Common myeloid progenitor, CD34-positive (primary cell): Measurements from ENCODE around the gene HPGDS.

Experiments
- CTCF ChIA-PET: fragments of 350-600 bp; sonication (Branson Sonifier 250); formaldehyde crosslinking; loops from one replicate; lab custom pipeline; 2021; ENCODE audit warnings: antibody characterized with exemption; lab: Charles Lee
- POLR2A ChIA-PET: fragments of 350-600 bp; sonication (Branson Sonifier 250); formaldehyde crosslinking; loops from one replicate; lab custom pipeline; 2021; ENCODE audit warnings: antibody characterized with exemption; lab: Charles Lee
- DNase-seq, 3 donors: peaks; one replicate each; pipeline versions ENCODE4 v3.0.0 to v3.0.0-alpha.2; 2013
- H3K27ac ChIP-seq, 2 experiments: 1 replicate in 1 of 2; 2 replicates in 1 of 2; pipeline ENCODE4 v1.7.0; 2013; ENCODE audit warnings: inconsistent platforms in 2 of 2, low read length in 2 of 2, mild to moderate bottlenecking in 2 of 2, low read depth in 1 of 2, moderate library complexity in 1 of 2; ENCODE audit not compliant: severe bottlenecking in 2 of 2, insufficient read depth in 1 of 2, poor library complexity in 1 of 2
- H3K27me3 ChIP-seq, 5 experiments: replicated peaks in 2 of 5; 1 replicate in 3 of 5; 2 replicates in 2 of 5; pipeline versions ENCODE4 v1.6.1 to v1.7.0; 2013; ENCODE audit warnings: low read length in 4 of 5, mild to moderate bottlenecking in 2 of 5, moderate library complexity in 2 of 5, inconsistent platforms in 1 of 5; ENCODE audit not compliant: insufficient read depth in 5 of 5, control insufficient read depth in 4 of 5
- H3K36me3 ChIP-seq, 4 experiments: 1 replicate in 2 of 4; 2 replicates in 2 of 4; pipeline versions ENCODE4 v1.6.1 to v1.7.0; 2013; ENCODE audit warnings: low read length in 3 of 4, control low read depth in 1 of 4, mild to moderate bottlenecking in 1 of 4; ENCODE audit not compliant: control insufficient read depth in 4 of 4, insufficient read depth in 4 of 4
- H3K4me1 ChIP-seq, 4 experiments: 1 replicate in 3 of 4; 2 replicates in 1 of 4; pipeline versions ENCODE4 v1.6.1 to v1.7.1; 2013; ENCODE audit warnings: low read length in 3 of 4, mild to moderate bottlenecking in 3 of 4, control low read depth in 1 of 4, inconsistent platforms in 1 of 4, moderate library complexity in 1 of 4; ENCODE audit not compliant: control insufficient read depth in 4 of 4, insufficient read depth in 4 of 4; ENCODE audit errors: control extremely low read depth in 1 of 4
- H3K4me3 ChIP-seq, 7 experiments: 1 replicate in 4 of 7; 2 replicates in 3 of 7; pipeline versions ENCODE4 v1.5.1 to v1.7.0; 2013; ENCODE audit warnings: mild to moderate bottlenecking in 7 of 7, low read length in 6 of 7, moderate library complexity in 6 of 7, inconsistent platforms in 2 of 7, low read depth in 2 of 7, control low read depth in 1 of 7; ENCODE audit not compliant: insufficient read depth in 4 of 7, control insufficient read depth in 1 of 7; ENCODE audit errors: extremely low read depth in 1 of 7
- H3K9me3 ChIP-seq, 5 experiments: 1 replicate in 4 of 5; 2 replicates in 1 of 5; pipeline versions ENCODE4 v1.6.1 to v1.7.1; 2013; ENCODE audit warnings: low read length in 4 of 5, mild to moderate bottlenecking in 2 of 5, inconsistent platforms in 1 of 5, low read depth in 1 of 5, moderate library complexity in 1 of 5; ENCODE audit not compliant: control insufficient read depth in 4 of 5, insufficient read depth in 2 of 5; ENCODE audit errors: control extremely low read depth in 1 of 5
- WGBS: methylation state at CpG from one replicate; pipeline ENCODE4 v1.1.5; 2013; ENCODE audit not compliant: insufficient coverage; 5-methylcytosine and 5-hydroxymethylcytosine counted together

Gene HPGDS

GRCh38 chr4:94377294-94377693 lies 34.7 kb upstream of the HPGDS start:
- no CpG with 5 or more reads among the region's 2 CpGs for WGBS
- H3K36me3 ChIP-seq: no peaks in the 10 kb centered on the region
- POLR2A ChIA-PET: no interaction called here
- CTCF ChIA-PET: interaction anchor here (0.6 to 1.5 kb wide), 7 partner anchors 13 to 230 kb away, joined by 3 to 4 read pairs (median 3); no protein-coding TSS in a partner anchor
- no peaks in the 10 kb centered on the region for H3K4me1 ChIP-seq
- no peak for DNase-seq
- H3K27me3 ChIP-seq: no peaks in the 10 kb centered on the region
- peaks cover 0 to 3% (median 0%) of the 10 kb centered on the region in 5 experiments for H3K9me3 ChIP-seq
- H3K27ac ChIP-seq: no peak overlapping the region
- H3K4me3 ChIP-seq: no peak overlapping the region

GRCh38 chr4:94375364-94375763 lies 32.7 kb upstream of the HPGDS start:
- Histone ChIP-seq H3K27me3 (no peaks in the 10 kb centered on the region), H3K4me3 (no peak overlapping the region), H3K4me1 (no peaks in the 10 kb centered on the region), H3K36me3 (no peaks in the 10 kb centered on the region), H3K27ac (no peak overlapping the region), H3K9me3 (peaks cover 0 to 3% (median 0%) of the 10 kb centered on the region in 5 experiments)
- POLR2A ChIA-PET: no interaction called here
- no peak for DNase-seq
- CTCF ChIA-PET: no interaction called here
- 100% methylated on average over 3 of the region's 3 CpGs for WGBS

GRCh38 chr4:94373752-94374151 lies 31.1 kb upstream of the HPGDS start:
- POLR2A ChIA-PET: no interaction called here
- Histone ChIP-seq H3K4me1 (no peaks in the 10 kb centered on the region), H3K9me3 (no peaks in the 10 kb centered on the region), H3K36me3 (no peaks in the 10 kb centered on the region), H3K4me3 (no peak overlapping the region), H3K27ac (no peak overlapping the region), H3K27me3 (no peaks in the 10 kb centered on the region)
- CTCF ChIA-PET: no interaction called here
- 100% methylated on average over 2 of the region's 3 CpGs for WGBS
- no peak for DNase-seq

- DNase-seq: no peak
- Histone ChIP-seq H3K27me3 (no peaks in the 10 kb centered on the region), H3K36me3 (no peaks in the 10 kb centered on the region), H3K4me1 (no peaks in the 10 kb centered on the region), H3K4me3 (no peak overlapping the region), H3K27ac (no peak overlapping the region), H3K9me3 (no peaks in the 10 kb centered on the region)
- ChIA-PET CTCF (no interaction called here), POLR2A (no interaction called here)
- WGBS: no CpG with 5 or more reads among the region's 3 CpGs
Observed at GRCh38 chr4:94372991-94373390, 30.4 kb upstream of the HPGDS start.

- no peak for DNase-seq
- ChIA-PET CTCF (interaction anchor here (0.9 kb wide), 1 partner anchor 40 kb away, joined by 3 read pairs; no protein-coding TSS in a partner anchor), POLR2A (no interaction called here)
- 87% methylated on average over 3 of the region's 4 CpGs for WGBS
- no peaks in the 10 kb centered on the region for H3K4me1 ChIP-seq
- H3K36me3 ChIP-seq: no peaks in the 10 kb centered on the region
- no peaks in the 10 kb centered on the region for H3K27me3 ChIP-seq
- no peak overlapping the region for H3K27ac ChIP-seq
- H3K9me3 ChIP-seq: no peaks in the 10 kb centered on the region
- H3K4me3 ChIP-seq: no peak overlapping the region
Observed at GRCh38 chr4:94372228-94372978, 29.8 kb upstream of the HPGDS start.

- no peak for DNase-seq
- H3K4me3 ChIP-seq: no peak overlapping the region
- no peaks in the 10 kb centered on the region for H3K36me3 ChIP-seq
- no peak overlapping the region for H3K27ac ChIP-seq
- ChIA-PET CTCF (interaction anchor here (1.7 kb wide), 1 partner anchor 12 kb away, joined by 6 read pairs; no protein-coding TSS in a partner anchor), POLR2A (no interaction called here)
- no peaks in the 10 kb centered on the region for H3K4me1 ChIP-seq
- H3K27me3 ChIP-seq: no peaks in the 10 kb centered on the region
- peaks cover 0 to 6% (median 0%) of the 10 kb centered on the region in 5 experiments for H3K9me3 ChIP-seq
Observed at GRCh38 chr4:94371290-94371689, 28.7 kb upstream of the HPGDS start.

- Histone ChIP-seq H3K4me3 (no peak overlapping the region), H3K4me1 (no peaks in the 10 kb centered on the region), H3K27me3 (no peaks in the 10 kb centered on the region), H3K36me3 (no peaks in the 10 kb centered on the region), H3K27ac (no peak overlapping the region), H3K9me3 (peaks cover 0 to 8% (median 0%) of the 10 kb centered on the region in 5 experiments)
- ChIA-PET CTCF (interaction anchor here (1.7 kb wide), 1 partner anchor 12 kb away, joined by 6 read pairs; no protein-coding TSS in a partner anchor), POLR2A (interaction anchor here (0.6 kb wide), 1 partner anchor 63 kb away, joined by 3 read pairs; no protein-coding TSS in a partner anchor)
- no peak for DNase-seq
- 73% methylated on average over 1 of the region's 6 CpGs for WGBS
Observed at GRCh38 chr4:94370533-94371254, 28.1 kb upstream of the HPGDS start.
